Thoracic aorta (tissue), 2 donors: Measurements from ENCODE around the gene MICAL3. TPM values are rescaled to one million over a fixed set of nuclear protein-coding genes. Genes with fewer than 3 reads are reported as not detected.

Experiments used
- ATAC-seq: fragments of 150-250 bp; one replicate; pipeline ENCODE4 v1.8.0; 2017; ENCODE audit warnings: low read depth; ENCODE audit not compliant: insufficient number of reproducible peaks, low FRiP score
- DNase-seq: peaks from one replicate; pipeline ENCODE4 v3.0.0-alpha.2; 2020; ENCODE audit warnings: low spot score
- H3K27ac ChIP-seq, 2 donors: fragments of 200-600 bp; sonication (generic); 1 replicate in 1 of 2; 2 replicates in 1 of 2; pipeline ENCODE4 v1.5.1; 2016; ENCODE audit warnings: mild to moderate bottlenecking in 2 of 2, moderate library complexity in 2 of 2
- H3K27me3 ChIP-seq: fragments of 200-600 bp; sonication (generic); replicated peaks from 2 replicates; pipeline ENCODE4 v1.6.0; 2016; ENCODE audit warnings: mild to moderate bottlenecking; ENCODE audit not compliant: insufficient read depth
- H3K36me3 ChIP-seq: fragments of 200-600 bp; sonication (generic); one replicate; pipeline ENCODE4 v1.5.1; 2016
- H3K4me1 ChIP-seq, 2 donors: fragments of 200-600 bp; sonication (generic); 1 replicate in 1 of 2; 2 replicates in 1 of 2; pipeline versions ENCODE4 v1.5.1 to v1.6.0; 2016; ENCODE audit warnings: low read depth in 2 of 2, mild to moderate bottlenecking in 1 of 2; ENCODE audit not compliant: control insufficient read depth in 1 of 2
- H3K4me3 ChIP-seq: fragments of 200-600 bp; sonication (generic); 2 replicates; pipeline ENCODE4 v1.5.1; 2016; ENCODE audit warnings: mild to moderate bottlenecking
- H3K9me3 ChIP-seq: fragments of 200-600 bp; sonication (generic); 2 replicates; pipeline ENCODE4 v1.5.1; 2016
- total RNA-seq, 2 donors: library from RNA; depleted of rRNA; stranded (reverse); fragments of >200 nt; gene quantifications; one replicate each; pipeline versions ENCODE4 v1.1.0 to v1.2.3, GENCODE V29; 2016
- TF ChIP-seq, protein P1 (sequence below): fragments of 200-600 bp; sonication (generic); IDR thresholded peaks from one replicate; pipeline ENCODE4 v1.5.1; 2019; ENCODE audit warnings: antibody characterized with exemption

The MICAL3 gene
- total RNA-seq, 2 donors from 2014 or later = 45.2 to 78.0 TPM

DNA sequence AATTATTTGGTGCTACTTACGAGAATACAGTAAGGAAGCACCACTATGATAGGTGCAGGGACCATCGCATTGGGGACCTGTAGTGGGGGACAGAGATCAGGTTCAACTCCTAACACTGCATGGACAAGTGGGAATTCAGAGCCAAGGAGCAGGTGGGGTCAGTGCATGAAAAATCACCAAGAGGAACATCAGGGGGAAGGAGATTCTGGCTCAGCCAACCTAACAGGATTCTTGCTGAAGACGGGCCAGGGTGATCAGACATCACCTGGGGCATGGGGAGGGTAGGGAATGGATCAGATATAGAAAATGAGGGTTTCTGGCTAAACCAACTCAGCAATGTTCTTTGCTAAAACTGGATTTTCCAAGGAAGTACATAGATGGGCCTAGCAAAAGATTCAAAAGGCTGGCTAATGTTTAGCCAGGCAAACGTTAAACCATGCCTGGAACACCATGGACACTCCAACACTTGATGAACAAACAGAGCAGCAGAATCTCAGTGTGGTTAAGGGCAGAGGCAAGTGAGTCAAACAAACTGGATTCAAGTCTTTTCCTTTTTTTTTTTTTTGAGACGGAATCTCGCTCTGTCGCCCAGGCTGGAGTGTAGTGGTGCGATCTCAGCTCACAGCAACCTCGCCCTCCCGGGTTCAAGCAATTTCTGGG is 70.0 kb downstream of the MICAL3 start:
- DNase-seq (no peak), ATAC-seq (no peak)
- Histone ChIP-seq H3K27me3 (no peaks in the 10 kb centered on the region), H3K4me3 (no peak overlapping the region), H3K27ac (no peak overlapping the region), H3K36me3 (no peaks in the 10 kb centered on the region), H3K9me3 (no peaks in the 10 kb centered on the region), H3K4me1 (peaks cover 0 to 12% of the 10 kb centered on the region in 2 donors)
- TF ChIP-seq, protein P1, sequence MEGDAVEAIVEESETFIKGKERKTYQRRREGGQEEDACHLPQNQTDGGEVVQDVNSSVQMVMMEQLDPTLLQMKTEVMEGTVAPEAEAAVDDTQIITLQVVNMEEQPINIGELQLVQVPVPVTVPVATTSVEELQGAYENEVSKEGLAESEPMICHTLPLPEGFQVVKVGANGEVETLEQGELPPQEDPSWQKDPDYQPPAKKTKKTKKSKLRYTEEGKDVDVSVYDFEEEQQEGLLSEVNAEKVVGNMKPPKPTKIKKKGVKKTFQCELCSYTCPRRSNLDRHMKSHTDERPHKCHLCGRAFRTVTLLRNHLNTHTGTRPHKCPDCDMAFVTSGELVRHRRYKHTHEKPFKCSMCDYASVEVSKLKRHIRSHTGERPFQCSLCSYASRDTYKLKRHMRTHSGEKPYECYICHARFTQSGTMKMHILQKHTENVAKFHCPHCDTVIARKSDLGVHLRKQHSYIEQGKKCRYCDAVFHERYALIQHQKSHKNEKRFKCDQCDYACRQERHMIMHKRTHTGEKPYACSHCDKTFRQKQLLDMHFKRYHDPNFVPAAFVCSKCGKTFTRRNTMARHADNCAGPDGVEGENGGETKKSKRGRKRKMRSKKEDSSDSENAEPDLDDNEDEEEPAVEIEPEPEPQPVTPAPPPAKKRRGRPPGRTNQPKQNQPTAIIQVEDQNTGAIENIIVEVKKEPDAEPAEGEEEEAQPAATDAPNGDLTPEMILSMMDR = no peak

DNA sequence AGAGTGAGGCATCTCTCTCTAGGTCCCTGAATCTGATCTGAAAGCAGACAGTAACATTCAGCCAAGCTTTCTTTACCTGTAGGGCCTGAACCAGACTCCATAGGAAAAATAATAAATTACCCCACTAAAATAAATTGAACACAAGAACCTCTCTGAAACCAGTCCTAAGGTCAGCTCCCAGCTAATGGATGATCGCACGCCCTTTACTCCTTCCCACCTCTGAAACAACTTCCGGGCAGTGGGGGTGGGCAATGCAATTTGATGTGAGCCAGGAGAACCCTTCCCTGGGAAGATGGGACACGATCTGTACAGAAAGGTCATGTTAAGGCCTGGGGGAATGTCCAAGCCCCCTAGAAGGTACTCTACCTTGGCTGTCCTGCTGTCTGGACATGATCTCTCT is 71.2 kb downstream of the MICAL3 start:
- no peak for ATAC-seq
- Histone ChIP-seq H3K9me3 (no peaks in the 10 kb centered on the region), H3K36me3 (no peaks in the 10 kb centered on the region), H3K4me3 (no peak overlapping the region), H3K27ac (no peak overlapping the region), H3K4me1 (peaks cover 0 to 12% of the 10 kb centered on the region in 2 donors), H3K27me3 (no peaks in the 10 kb centered on the region)
- TF ChIP-seq, protein P1 = no peak
- no peak for DNase-seq

DNA sequence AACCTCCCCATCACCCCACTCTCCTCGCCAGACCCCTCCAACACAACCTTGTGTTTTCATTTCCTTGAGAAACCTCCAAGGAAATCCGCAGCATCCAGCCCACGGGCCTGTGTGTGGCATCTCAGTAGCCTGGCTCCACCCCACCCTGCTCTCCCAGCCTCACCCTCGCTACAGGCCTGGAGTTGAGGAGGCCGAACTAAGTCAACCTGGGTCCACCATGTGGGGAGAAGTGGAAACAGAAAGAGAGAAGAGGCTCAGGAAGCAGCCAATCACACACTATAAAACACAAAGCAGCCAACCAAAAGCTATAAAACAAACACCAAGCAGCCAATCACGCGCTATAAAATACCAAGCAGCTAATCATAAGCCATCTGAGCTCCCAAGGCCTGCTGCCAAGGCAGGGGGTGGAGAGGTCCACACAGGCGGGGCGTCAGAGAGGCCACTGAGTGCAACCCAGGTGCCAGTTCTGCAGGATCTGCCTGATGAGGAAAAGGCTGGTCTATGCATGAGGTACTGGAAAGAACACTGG is 72.0 kb downstream of the MICAL3 start:
- ATAC-seq = no peak
- Histone ChIP-seq H3K4me3 (no peak overlapping the region), H3K27ac (no peak overlapping the region), H3K36me3 (no peaks in the 10 kb centered on the region), H3K27me3 (no peaks in the 10 kb centered on the region), H3K9me3 (no peaks in the 10 kb centered on the region), H3K4me1 (peaks cover 0 to 14% of the 10 kb centered on the region in 2 donors)
- TF ChIP-seq, protein P1 = no peak
- no peak for DNase-seq

DNA sequence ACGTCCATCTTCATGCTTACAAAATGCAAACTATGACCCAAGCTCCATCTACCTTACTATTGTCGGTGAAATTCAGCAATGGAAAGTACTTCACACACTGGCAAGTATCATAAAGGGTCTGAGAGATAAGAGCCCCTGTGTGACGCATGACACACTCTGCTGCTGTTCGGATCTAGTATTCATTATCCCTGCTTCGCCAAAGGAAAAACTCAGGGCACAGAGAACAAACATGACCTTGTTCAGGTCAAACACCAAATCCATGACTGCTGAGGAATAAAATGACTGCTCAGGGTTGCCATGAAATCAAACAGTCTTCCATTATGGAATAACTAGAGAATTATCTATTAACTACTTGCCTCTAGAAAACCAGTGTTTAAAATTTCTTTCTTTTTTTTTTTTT is 73.0 kb downstream of the MICAL3 start:
- no peaks in the 10 kb centered on the region for H3K36me3 ChIP-seq
- TF ChIP-seq, protein P1 = no peak
- ATAC-seq = no peak
- H3K4me3 ChIP-seq = no peak overlapping the region
- peaks cover 7 to 24% of the 10 kb centered on the region in 2 donors for H3K4me1 ChIP-seq
- DNase-seq = no peak
- H3K9me3 ChIP-seq = no peaks in the 10 kb centered on the region
- no peaks in the 10 kb centered on the region for H3K27me3 ChIP-seq
- H3K27ac ChIP-seq = no peak overlapping the region

DNA sequence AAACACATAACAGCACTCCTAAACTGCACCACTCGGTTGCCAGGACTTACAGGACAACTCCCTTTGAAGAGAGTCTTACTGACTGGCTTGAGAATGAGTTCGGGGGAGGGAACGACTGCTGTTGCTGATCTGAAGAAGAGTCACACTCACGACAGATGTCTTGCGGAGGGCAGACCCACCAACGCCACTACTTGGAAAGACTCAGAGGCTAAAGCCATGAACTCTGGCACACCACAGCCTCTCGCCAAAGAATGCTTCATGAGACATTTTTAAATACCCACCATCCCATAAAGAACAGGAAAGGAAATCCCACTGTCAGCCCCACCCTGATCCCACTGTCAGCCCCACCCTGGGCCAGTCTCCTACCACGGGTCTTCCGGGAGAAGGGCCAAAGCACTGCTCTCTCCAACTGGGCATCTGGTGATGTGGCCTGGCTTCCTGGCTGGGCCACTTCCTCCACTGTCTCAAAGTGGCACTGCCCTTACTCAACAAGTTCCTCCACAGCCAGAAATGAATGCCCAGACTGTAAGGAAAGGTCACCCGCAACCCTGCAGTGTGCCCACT is 73.6 kb downstream of the MICAL3 start:
- Histone ChIP-seq H3K4me3 (no peak overlapping the region), H3K4me1 (peaks cover 11 to 26% of the 10 kb centered on the region in 2 donors), H3K36me3 (no peaks in the 10 kb centered on the region), H3K27me3 (no peaks in the 10 kb centered on the region), H3K27ac (no peak overlapping the region), H3K9me3 (no peaks in the 10 kb centered on the region)
- TF ChIP-seq, protein P1 = no peak
- ATAC-seq (no peak), DNase-seq (no peak)
